ENCODE results near the gene GAST. TPM values are rescaled to one million over a fixed set of nuclear protein-coding genes. Genes with fewer than 3 reads are reported as not detected.
"Not testable (repeated sequence)": the region's sequence is repeated elsewhere in the genome, so short reads cannot be mapped to it uniquely, and the experiment has no call there.

GAST gene
- total and polyA plus RNA-seq, 9 donors = not detected

GRCh38 chr17:41672153-41672552 is 40.0 kb upstream of the GAST start:
- no peaks in the 10 kb centered on the region for H3K36me3 ChIP-seq
- 91 to 94% (median 91%) methylated on average over 7 of the region's 7 CpGs for WGBS, 3 donors

GRCh38 chr17:41675157-41676057 is 36.7 kb upstream of the GAST start:
- intact Hi-C loops (cut with DNase I); H3K4me1 ChIP-seq (ENCODE audit: insufficient read depth); H3K36me3 ChIP-seq; H3K27me3 ChIP-seq; H3K27ac ChIP-seq; H3K4me3 ChIP-seq; H3K9me3 ChIP-seq; DNase-seq: not testable (repeated sequence)
- 73 to 78% (median 78%) methylated on average over 7 of the region's 7 CpGs for WGBS, 3 donors

More at GRCh38 chr17:41672153-41672552, 40.0 kb upstream of the GAST start:
- Histone ChIP-seq H3K27ac (no peak overlapping the region), H3K27me3 (no peaks in the 10 kb centered on the region), H3K9me3 (no peaks in the 10 kb centered on the region), H3K4me3 (no peak overlapping the region), H3K4me1 (ENCODE audit: insufficient read depth) (no peaks in the 10 kb centered on the region)
- TF ChIP-seq CTCF (IDR thresholded peaks at IDR 0.05) (no peak), EP300 (IDR thresholded peaks at IDR 0.05) (no peak), POLR2A (IDR thresholded peaks at IDR 0.05) (no peak)
- intact Hi-C loops (cut with DNase I) = no loop called here
- no peak for DNase-seq

- 59 to 82% (median 69%) methylated on average over 3 of the region's 3 CpGs for whole genome bisulfite sequencing, 3 donors
- no peak overlapping the region for H3K4me3 ChIP-seq
- intact Hi-C loops (cut with DNase I) = no loop called here
Observed at GRCh38 chr17:41676058-41676419, 36.1 kb upstream of the GAST start.

GRCh38 chr17:41678411-41678906 is 33.7 kb upstream of the GAST start:
- H3K27me3 ChIP-seq = no peaks in the 10 kb centered on the region
- no peaks in the 10 kb centered on the region for H3K36me3 ChIP-seq
- no peak for DNase-seq
- 86 to 91% (median 90%) methylated on average over 2 of the region's 2 CpGs for WGBS, 3 donors
- H3K9me3 ChIP-seq = no peaks in the 10 kb centered on the region
- no peaks in the 10 kb centered on the region for H3K4me1 ChIP-seq (ENCODE audit: insufficient read depth)
- H3K4me3 ChIP-seq = no peak overlapping the region
- intact Hi-C loops (cut with DNase I) = no loop called here
- H3K27ac ChIP-seq = no peak overlapping the region
- TF ChIP-seq CTCF (IDR thresholded peaks at IDR 0.05) = no peak
- no peak for TF ChIP-seq EP300 (IDR thresholded peaks at IDR 0.05)
- no peak for TF ChIP-seq POLR2A (IDR thresholded peaks at IDR 0.05)

More at GRCh38 chr17:41676058-41676419, 36.1 kb upstream of the GAST start:
- no peaks in the 10 kb centered on the region for H3K9me3 ChIP-seq
- no peak overlapping the region for H3K27ac ChIP-seq
- H3K4me1 ChIP-seq (ENCODE audit: insufficient read depth) = no peaks in the 10 kb centered on the region
- no peaks in the 10 kb centered on the region for H3K27me3 ChIP-seq
- no peaks in the 10 kb centered on the region for H3K36me3 ChIP-seq
- no peak for DNase-seq
- TF ChIP-seq CTCF (IDR thresholded peaks at IDR 0.05) (no peak), POLR2A (IDR thresholded peaks at IDR 0.05) (no peak), EP300 (IDR thresholded peaks at IDR 0.05) (no peak)

Data from ovary (tissue), 9 donors.